Sigmoid colon (tissue), 7 donors: ENCODE measurements around the gene EWSR1. TPM values are rescaled to one million over a fixed set of nuclear protein-coding genes. Genes with fewer than 3 reads are reported as not detected.

Experiments used
- DNase-seq: peaks from one replicate; pipeline ENCODE4 v3.0.0-alpha.2; 2019
- H3K27ac ChIP-seq, 4 donors: fragments of 200-600 bp; sonication (generic); one replicate each; pipeline ENCODE4 v1.5.1; 2016 to 2019; ENCODE audit warnings: mild to moderate bottlenecking in 1 of 4
- H3K27me3 ChIP-seq, 3 donors: fragments of 200-600 bp; sonication (generic); one replicate each; pipeline ENCODE4 v1.5.1; 2019; ENCODE audit warnings: mild to moderate bottlenecking in 1 of 3
- H3K36me3 ChIP-seq, 4 donors: fragments of 200-600 bp; sonication (generic); one replicate each; pipeline ENCODE4 v1.5.1; 2016 to 2019
- H3K4me1 ChIP-seq, 4 donors: fragments of 200-600 bp; sonication (generic); one replicate each; pipeline ENCODE4 v1.5.1; 2017 to 2019
- H3K4me3 ChIP-seq, 4 donors: fragments of 200-600 bp; sonication (generic); one replicate each; pipeline ENCODE4 v1.5.1; 2017 to 2019; ENCODE audit warnings: mild to moderate bottlenecking in 2 of 4, moderate library complexity in 1 of 4
- H3K9me3 ChIP-seq, 4 donors: fragments of 200-600 bp in 3 of 4; sonication (generic) in 3 of 4; one replicate each; pipeline versions ENCODE4 v1.5.1 to v1.6.1; 2013 to 2019
- CTCF ChIP-seq, 4 experiments: fragments of 450-650 bp in 3 of 4; fragments of 200-600 bp in 1 of 4; IDR thresholded peaks; one replicate each; pipeline ENCODE4 v1.5.1; 2016 to 2019; ENCODE audit warnings: antibody characterized with exemption in 4 of 4, mild to moderate bottlenecking in 3 of 4, moderate library complexity in 2 of 4
- EP300 ChIP-seq, 4 donors: sonication (generic); formaldehyde crosslinking; IDR thresholded peaks; one replicate each; pipeline ENCODE4 v1.6.1; 2017; ENCODE audit warnings: antibody characterized with exemption in 4 of 4
- POLR2A ChIP-seq, 2 donors: fragments of 450-650 bp; IDR thresholded peaks; one replicate each; pipeline ENCODE4 v1.6.1; 2016; ENCODE audit warnings: antibody characterized with exemption in 2 of 2, mild to moderate bottlenecking in 2 of 2, moderate library complexity in 2 of 2
- POLR2AphosphoS5 ChIP-seq, 4 donors: sonication (generic); formaldehyde crosslinking; IDR thresholded peaks; one replicate each; pipeline ENCODE4 v1.6.1; 2017; ENCODE audit warnings: antibody characterized with exemption in 4 of 4
- WGBS, 2 donors: extraction: QIAGEN DNeasy Blood & Tissue Kit; methylation state at CpG; one replicate each; pipeline ENCODE4 v1.1.7; 2013; 5-methylcytosine and 5-hydroxymethylcytosine counted together
- intact Hi-C: fragments of 100-400 bp; cut with DNase I; formaldehyde crosslinking; loops from one replicate; pipeline ENCODE4 v1.15.1; 2023
- polyA plus RNA-seq, 3 donors: library from polyadenylated mRNA; stranded (reverse); fragments of 200-250 nt; gene quantifications; one replicate each; pipeline ENCODE4 v1.2.3, GENCODE V29; 2013
- total RNA-seq, 4 donors: library from RNA; depleted of rRNA; stranded (reverse); fragments of >200 nt; gene quantifications; one replicate each; pipeline ENCODE4 v1.1.0, GENCODE V29; 2016
- donor health status: healthy with polysubstance abuse.
- donor health status: Bipolar disorder and iron deficiency.
- donor health status: healthy.

EWSR1 gene
- total and polyA plus RNA-seq, 7 donors: 81.4 to 233 (median 174) TPM

DNA sequence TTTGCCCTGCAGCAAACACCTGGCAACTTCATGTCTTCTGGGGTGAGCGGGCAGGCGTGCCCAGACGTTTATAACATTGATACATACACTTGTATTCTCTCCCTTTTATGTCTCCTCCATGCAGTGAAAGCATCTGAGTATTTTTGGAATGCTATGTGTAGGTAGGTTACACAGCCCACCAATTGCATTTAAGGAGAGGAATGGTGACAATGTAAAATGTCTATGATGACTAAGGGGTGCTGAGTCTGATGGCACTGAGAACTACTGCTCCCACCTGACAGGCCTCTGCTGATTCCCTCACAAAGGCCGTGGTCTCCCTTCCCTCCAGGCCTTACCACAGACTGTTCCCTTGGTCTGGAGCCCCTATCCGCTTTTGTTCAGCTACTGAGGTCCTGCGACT, 70.3 kb downstream of the EWSR1 start:
- WGBS, 2 donors: 91 to 92% methylated on average over 6 of the region's 6 CpGs
- H3K36me3 ChIP-seq: peaks cover 22 to 100% (median 66%) of the 10 kb centered on the region in 4 donors
- intact Hi-C loops: no loop called here

DNA sequence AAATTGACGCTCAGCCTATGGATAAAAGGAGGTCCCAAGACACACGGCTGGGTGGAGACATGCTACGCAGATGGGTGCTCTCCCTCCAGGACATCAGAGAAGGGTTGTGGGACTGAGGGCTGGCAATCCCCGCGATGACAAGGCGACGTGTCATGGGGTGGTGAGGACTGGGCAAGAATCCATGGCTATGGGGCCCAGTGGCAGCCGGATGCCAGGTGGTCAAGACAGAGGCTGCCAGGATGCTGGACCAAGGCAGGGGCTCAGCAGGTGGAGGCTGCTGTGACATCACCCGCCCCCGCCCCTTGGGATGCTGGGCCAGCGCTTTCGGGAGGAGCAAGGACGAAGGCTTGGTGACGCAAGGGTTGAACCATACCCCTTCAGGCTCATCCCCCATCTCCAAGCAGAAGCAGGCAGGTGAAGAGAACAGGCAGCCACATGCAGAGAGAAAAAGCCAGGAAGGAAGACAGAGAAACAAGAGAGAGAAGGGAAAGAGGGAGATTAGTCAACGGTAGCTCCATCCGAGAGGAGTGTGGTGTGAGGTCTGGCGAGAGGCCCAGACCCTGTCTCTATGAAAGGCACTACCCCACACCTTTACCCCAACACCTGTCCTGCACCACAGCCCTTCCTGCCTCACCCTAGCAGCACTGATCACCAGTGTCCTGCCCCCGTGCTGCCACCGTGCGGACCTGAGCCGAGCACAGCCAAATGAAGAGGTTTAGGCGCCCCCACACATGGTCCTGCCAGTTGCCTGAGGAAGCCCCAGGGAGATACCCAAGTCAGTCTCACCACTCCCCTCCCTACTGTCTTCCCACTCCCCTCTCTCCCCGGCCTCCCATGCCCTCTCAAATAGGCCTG, 71.5 kb downstream of the EWSR1 start:
- H3K4me3 ChIP-seq: no peak overlapping the region
- H3K9me3 ChIP-seq: no peaks in the 10 kb centered on the region
- peaks cover 0 to 19% (median 16%) of the 10 kb centered on the region in 4 donors for H3K4me1 ChIP-seq
- no peak for TF ChIP-seq POLR2AphosphoS5 (IDR thresholded peaks at IDR 0.05)
- TF ChIP-seq POLR2A (IDR thresholded peaks at IDR 0.05): no peak
- no peak for TF ChIP-seq EP300 (IDR thresholded peaks at IDR 0.05)
- TF ChIP-seq CTCF (IDR thresholded peaks at IDR 0.05): no peak
- 93 to 94% methylated on average over 23 of the region's 23 CpGs for WGBS, 2 donors
- H3K27ac ChIP-seq: no peak overlapping the region
- H3K36me3 ChIP-seq: peaks cover 22 to 88% (median 59%) of the 10 kb centered on the region in 4 donors
- no peak for DNase-seq
- intact Hi-C loops: no loop called here
- H3K27me3 ChIP-seq: no peaks in the 10 kb centered on the region

More for the DNA sequence above, 70.3 kb downstream of the EWSR1 start:
- Histone ChIP-seq H3K27me3 (no peaks in the 10 kb centered on the region), H3K4me3 (no peak overlapping the region), H3K4me1 (peaks cover 0 to 7% (median 6%) of the 10 kb centered on the region in 4 donors), H3K9me3 (no peaks in the 10 kb centered on the region), H3K27ac (no peak overlapping the region)
- no peak for TF ChIP-seq CTCF (IDR thresholded peaks at IDR 0.05)
- DNase-seq: no peak

DNA sequence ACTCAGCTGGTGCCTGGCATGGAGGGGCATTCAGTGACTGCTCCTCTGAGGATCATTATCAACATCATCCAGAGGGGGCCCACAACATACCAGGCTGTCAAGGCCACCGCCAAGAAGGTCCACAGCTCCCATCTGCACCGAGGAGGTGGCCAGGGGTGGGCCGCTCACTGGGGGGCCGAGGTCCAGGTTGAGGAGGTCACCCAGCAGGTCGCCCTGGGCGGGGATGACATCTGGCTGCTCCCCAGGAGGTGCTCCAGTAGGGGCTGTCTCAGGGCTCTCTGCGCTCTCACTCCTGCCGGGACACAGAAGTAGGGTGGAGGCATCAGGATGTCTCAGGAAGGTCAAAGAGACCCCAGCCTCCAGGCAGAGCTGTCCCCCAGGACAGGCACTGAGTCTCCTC, 72.5 kb downstream of the EWSR1 start:
- H3K4me3 ChIP-seq: no peak overlapping the region
- no peaks in the 10 kb centered on the region for H3K9me3 ChIP-seq
- H3K27ac ChIP-seq: no peak overlapping the region
- H3K4me1 ChIP-seq: peaks cover 0 to 29% (median 26%) of the 10 kb centered on the region in 4 donors
- no peaks in the 10 kb centered on the region for H3K27me3 ChIP-seq
- DNase-seq: no peak
- H3K36me3 ChIP-seq: peaks cover 22 to 79% (median 54%) of the 10 kb centered on the region in 4 donors
- TF ChIP-seq POLR2AphosphoS5 (IDR thresholded peaks at IDR 0.05) (no peak), CTCF (IDR thresholded peaks at IDR 0.05) (no peak), POLR2A (IDR thresholded peaks at IDR 0.05) (no peak), EP300 (IDR thresholded peaks at IDR 0.05) (no peak)
- 95% methylated on average over 8 of the region's 8 CpGs for WGBS, 2 donors
- intact Hi-C loops: no loop called here

- peaks cover 22 to 72% (median 48%) of the 10 kb centered on the region in 4 donors for H3K36me3 ChIP-seq
- H3K27ac ChIP-seq: no peak overlapping the region
- intact Hi-C loops: no loop called here
- no peak overlapping the region for H3K4me3 ChIP-seq
- no peaks in the 10 kb centered on the region for H3K27me3 ChIP-seq
- H3K4me1 ChIP-seq: peaks cover 0 to 36% (median 33%) of the 10 kb centered on the region in 4 donors
- WGBS, 2 donors: 94 to 95% methylated on average over 25 of the region's 25 CpGs
- TF ChIP-seq POLR2AphosphoS5 (IDR thresholded peaks at IDR 0.05): no peak
- no peak for TF ChIP-seq POLR2A (IDR thresholded peaks at IDR 0.05)
- TF ChIP-seq EP300 (IDR thresholded peaks at IDR 0.05): no peak
- no peak for TF ChIP-seq CTCF (IDR thresholded peaks at IDR 0.05)
- no peaks in the 10 kb centered on the region for H3K9me3 ChIP-seq
- no peak for DNase-seq
These were observed 73.2 kb downstream of the EWSR1 start for GRCh38 chr22:29341056-29341848.
